CD14-positive monocyte (primary cell): ENCODE measurements around the gene TMEM273. TPM values are rescaled to one million over a fixed set of nuclear protein-coding genes. Genes with fewer than 3 reads are reported as not detected.

Source experiments
- DNase-seq, 3 donors: peaks; one replicate each; pipeline ENCODE4 v3.0.0-alpha.2; 2011 to 2022
- H2AFZ ChIP-seq: 2 replicates; pipeline ENCODE4 v1.6.0; 2012; ENCODE audit warnings: mild to moderate bottlenecking, low read depth, low read length, inconsistent platforms; ENCODE audit not compliant: insufficient read depth, poor library complexity, severe bottlenecking
- H3K27ac ChIP-seq, 2 donors: 1 replicate in 1 of 2; 2 replicates in 1 of 2; pipeline ENCODE4 v1.5.1; 2012 to 2013; ENCODE audit warnings: low read length in 2 of 2, control low read depth in 1 of 2, inconsistent platforms in 1 of 2, low read depth in 1 of 2, mild to moderate bottlenecking in 1 of 2
- H3K27me3 ChIP-seq, 2 donors: one replicate each; pipeline versions ENCODE4 v1.6.0 to v1.6.1; 2011 to 2013; ENCODE audit warnings: low read length in 2 of 2; ENCODE audit not compliant: control insufficient read depth in 2 of 2, insufficient read depth in 2 of 2
- H3K36me3 ChIP-seq, 2 donors: replicated peaks in 1 of 2; 1 replicate in 1 of 2; 2 replicates in 1 of 2; pipeline versions ENCODE4 v1.5.1 to v1.6.1; 2012 to 2013; ENCODE audit warnings: low read length in 2 of 2, control low read depth in 1 of 2, inconsistent platforms in 1 of 2, mild to moderate bottlenecking in 1 of 2; ENCODE audit not compliant: insufficient read depth in 2 of 2, control insufficient read depth in 1 of 2
- H3K4me1 ChIP-seq, 2 donors: 1 replicate in 1 of 2; 2 replicates in 1 of 2; pipeline versions ENCODE4 v1.5.1 to v1.6.1; 2012 to 2013; ENCODE audit warnings: low read length in 2 of 2, control low read depth in 1 of 2, inconsistent platforms in 1 of 2, mild to moderate bottlenecking in 1 of 2, moderate library complexity in 1 of 2; ENCODE audit not compliant: insufficient read depth in 2 of 2, control insufficient read depth in 1 of 2
- H3K4me2 ChIP-seq: replicated peaks from 2 replicates; pipeline ENCODE3; 2012; ENCODE audit warnings: low read length, moderate library complexity, mild to moderate bottlenecking; ENCODE audit not compliant: poor library complexity, severe bottlenecking; ENCODE audit errors: extremely low read depth
- H3K4me3 ChIP-seq, 3 experiments: fragments of 200-600 bp in 1 of 3; sonication (generic) in 1 of 3; replicated peaks in 1 of 3; 1 replicate in 2 of 3; 2 replicates in 1 of 3; pipeline ENCODE4 v1.5.1; 2011 to 2013; ENCODE audit warnings: low read length in 3 of 3, mild to moderate bottlenecking in 3 of 3, control low read depth in 2 of 3, low read depth in 2 of 3, inconsistent platforms in 1 of 3, moderate library complexity in 1 of 3
- H3K79me2 ChIP-seq: 2 replicates; pipeline ENCODE4 v1.6.0; 2012; ENCODE audit warnings: mild to moderate bottlenecking, control low read depth, inconsistent platforms, low read length, moderate library complexity; ENCODE audit not compliant: insufficient read depth
- H3K9ac ChIP-seq: 2 replicates; pipeline ENCODE4 v1.6.0; 2017; ENCODE audit warnings: low read length, mild to moderate bottlenecking; ENCODE audit not compliant: insufficient read depth, poor library complexity, severe bottlenecking
- H3K9me3 ChIP-seq, 2 donors: replicated peaks in 1 of 2; 1 replicate in 1 of 2; 2 replicates in 1 of 2; pipeline versions ENCODE4 v1.5.1 to v1.6.1; 2012 to 2013; ENCODE audit warnings: low read length in 2 of 2, control low read depth in 1 of 2; ENCODE audit not compliant: control insufficient read depth in 1 of 2, insufficient read depth in 1 of 2
- H4K20me1 ChIP-seq: 2 replicates; pipeline ENCODE4 v1.6.0; 2012; ENCODE audit warnings: mild to moderate bottlenecking, low read length, control low read depth, moderate library complexity; ENCODE audit not compliant: insufficient read depth
- H3K27ac Mint-ChIP-seq, 7 donors: one replicate each; pipeline ENCODE4 v1.8.0; 2020; ENCODE audit warnings: mild to moderate bottlenecking in 7 of 7, mixed read lengths in 7 of 7, moderate library complexity in 6 of 7, inconsistent platforms in 2 of 7
- H3K27me3 Mint-ChIP-seq, 3 donors: one replicate each; pipeline ENCODE4 v1.8.0; 2021 to 2022; ENCODE audit warnings: low read depth in 3 of 3, mild to moderate bottlenecking in 3 of 3, mixed read lengths in 3 of 3, moderate library complexity in 3 of 3, inconsistent platforms in 1 of 3
- H3K36me3 Mint-ChIP-seq, 2 donors: one replicate each; pipeline ENCODE4 v1.8.0; 2020; ENCODE audit warnings: mixed read lengths in 2 of 2, inconsistent platforms in 1 of 2, mild to moderate bottlenecking in 1 of 2
- H3K4me1 Mint-ChIP-seq: one replicate; pipeline ENCODE4 v1.8.0; 2020; ENCODE audit warnings: mild to moderate bottlenecking, mixed read lengths
- H3K4me3 Mint-ChIP-seq, 2 donors: one replicate each; pipeline ENCODE4 v1.8.0; 2020; ENCODE audit warnings: mild to moderate bottlenecking in 2 of 2, mixed read lengths in 2 of 2, moderate library complexity in 1 of 2
- H3K9me3 Mint-ChIP-seq, 7 donors: one replicate each; pipeline ENCODE4 v1.8.0; 2020 to 2022; ENCODE audit warnings: mixed read lengths in 7 of 7, mild to moderate bottlenecking in 6 of 7, moderate library complexity in 6 of 7, inconsistent platforms in 2 of 7
- CTCF ChIP-seq: fragments of 200-600 bp; IDR thresholded peaks from one replicate; pipeline ENCODE4 v1.8.0; 2022; ENCODE audit warnings: antibody characterized with exemption, mild to moderate bottlenecking
- WGBS: methylation state at CpG from one replicate; pipeline ENCODE4 v1.1.5; 2013; ENCODE audit warnings: missing lambda C conversion rate; ENCODE audit not compliant: insufficient coverage; 5-methylcytosine and 5-hydroxymethylcytosine counted together
- intact Hi-C, 2 donors: fragments of 100-400 bp; cut with micrococcal nuclease; formaldehyde crosslinking; loops; one replicate each; pipeline versions ENCODE4 v1.15.0 to v1.15.1; 2023
- polyA plus RNA-seq, 3 donors: library from polyadenylated mRNA; depleted of rRNA in 1 of 3; unstranded in 2 of 3; stranded (reverse) in 1 of 3; fragments of 300-500 nt in 2 of 3; fragments of >200 nt in 1 of 3; fragmentation: Illumina TruSeq in 2 of 3; gene quantifications; 1 replicate in 2 of 3; 2 replicates in 1 of 3; pipeline ENCODE4 v1.2.3, GENCODE V29; 2012 to 2021

TMEM273 gene
- polyA plus RNA-seq, 3 donors, result 6.7 to 7.9 (median 6.9) TPM

- WGBS, result 67% methylated on average over 3 of the region's 4 CpGs
Observed at GRCh38 chr10:49117376-49118070, 70.7 kb downstream of the TMEM273 start.

More at GRCh38 chr10:49117376-49118070, 70.7 kb downstream of the TMEM273 start:
- Histone ChIP-seq H3K27me3 (peaks cover 2 to 22% of the 10 kb centered on the region in 2 donors), H2AFZ (no peak overlapping the region), H3K9me3 (no peaks in the 10 kb centered on the region), H3K9ac (no peak overlapping the region), H3K4me3 (no peak overlapping the region), H3K4me2 (no peak overlapping the region), H3K27ac (no peak overlapping the region), H3K36me3 (no peaks in the 10 kb centered on the region), H3K79me2 (no peaks in the 10 kb centered on the region), H4K20me1 (no peaks in the 10 kb centered on the region), H3K4me1 (no peaks in the 10 kb centered on the region)
- peaks cover 22 to 27% (median 24%) of the 10 kb centered on the region in 3 donors for H3K27me3 Mint-ChIP-seq
- H3K4me3 Mint-ChIP-seq, result no peak overlapping the region
- no peaks in the 10 kb centered on the region for H3K36me3 Mint-ChIP-seq
- H3K27ac Mint-ChIP-seq, result no peak overlapping the region
- no peak for DNase-seq
- peaks cover 19% of the 10 kb centered on the region for H3K4me1 Mint-ChIP-seq
- TF ChIP-seq CTCF, result no peak
- intact Hi-C loops, result no loop called here
- no peaks in the 10 kb centered on the region for H3K9me3 Mint-ChIP-seq
